OCI-LY1 (cell line): Measurements from ENCODE around the gene SNRNP35.
A peak's percentile ranks its signal among the peaks of the same experiment; 100 is the strongest.

Experiments used
- H2AFZ ChIP-seq: fragments of 200-600 bp; sonication (generic), shearing (Covaris generic); 2 replicates; pipeline ENCODE4 v1.6.0; 2014; ENCODE audit warnings: antibody characterized with exemption, mild to moderate bottlenecking, low read length
- H3F3A ChIP-seq: fragments of 200-600 bp; sonication (generic), shearing (Covaris generic); 2 replicates; pipeline ENCODE4 v1.6.0; 2014; ENCODE audit warnings: mild to moderate bottlenecking, antibody characterized with exemption, low read length, moderate library complexity; ENCODE audit not compliant: insufficient read depth
- H3K27ac ChIP-seq: fragments of 200-600 bp; sonication (generic); 2 replicates; pipeline ENCODE4 v1.5.1; 2014; ENCODE audit warnings: low read length, mixed run types, mild to moderate bottlenecking, low read depth; ENCODE audit not compliant: poor library complexity, severe bottlenecking
- H3K27me3 ChIP-seq: fragments of 200-600 bp; sonication (generic); 2 replicates; pipeline ENCODE4 v1.6.0; 2014; ENCODE audit warnings: antibody characterized with exemption, mild to moderate bottlenecking, low read length, moderate library complexity; ENCODE audit not compliant: insufficient read depth
- H3K36me3 ChIP-seq: fragments of 200-600 bp; sonication (generic); 2 replicates; pipeline ENCODE4 v1.6.1; 2014; ENCODE audit warnings: mild to moderate bottlenecking, antibody characterized with exemption, low read length, moderate library complexity, mixed read lengths; ENCODE audit not compliant: insufficient read depth
- H3K4me1 ChIP-seq: fragments of 200-600 bp; sonication (generic); 2 replicates; pipeline ENCODE4 v1.5.1; 2014; ENCODE audit warnings: mild to moderate bottlenecking, low read length, moderate library complexity; ENCODE audit not compliant: insufficient read depth, severe bottlenecking
- H3K4me2 ChIP-seq: fragments of 200-600 bp; sonication (generic), shearing (Covaris generic); 2 replicates; pipeline ENCODE4 v1.6.1; 2014; ENCODE audit warnings: low read length
- H3K4me3 ChIP-seq: fragments of 200-600 bp; sonication (generic); 2 replicates; pipeline ENCODE4 v1.5.1; 2014; ENCODE audit warnings: low read length, low read depth, mild to moderate bottlenecking, mixed read lengths; ENCODE audit not compliant: poor library complexity, severe bottlenecking
- H3K79me2 ChIP-seq: fragments of 200-600 bp; shearing (Covaris generic); 2 replicates; pipeline ENCODE4 v1.6.1; 2016; ENCODE audit warnings: mixed run types, low read length, mixed read lengths; ENCODE audit not compliant: insufficient read depth
- H3K9ac ChIP-seq: fragments of 200-600 bp; sonication (generic), shearing (Covaris generic); 2 replicates; pipeline ENCODE4 v1.6.1; 2014; ENCODE audit warnings: mild to moderate bottlenecking, low read length, mixed read lengths
- H3K9me2 ChIP-seq: fragments of 200-600 bp; sonication (generic), shearing (Covaris generic); 2 replicates; pipeline ENCODE4 v1.6.1; 2014; ENCODE audit warnings: low read depth, mild to moderate bottlenecking, low read length, mixed read lengths
- H3K9me3 ChIP-seq: fragments of 200-600 bp; shearing (Covaris generic); 2 replicates; pipeline ENCODE4 v1.6.1; 2014; ENCODE audit warnings: low read length, mixed read lengths
- H4K20me1 ChIP-seq: fragments of 200-600 bp; sonication (generic), shearing (Covaris generic); 2 replicates; pipeline ENCODE4 v1.6.0; 2016; ENCODE audit warnings: mild to moderate bottlenecking, low read length; ENCODE audit not compliant: insufficient read depth
- CTCF ChIP-seq: fragments of 200-600 bp; sonication (generic), shearing (Covaris generic); IDR thresholded peaks from 2 replicates; pipeline ENCODE4 v1.5.1; 2017; ENCODE audit warnings: mild to moderate bottlenecking, antibody characterized with exemption, low read length, moderate library complexity, mixed read lengths
- EZH2 ChIP-seq: fragments of 200-600 bp; sonication (generic), shearing (Covaris generic); IDR thresholded peaks from 2 replicates; pipeline ENCODE4 v1.8.0; 2017; ENCODE audit warnings: borderline replicate concordance, mixed run types, mild to moderate bottlenecking, antibody characterized with exemption, low read length, moderate library complexity, mixed read lengths

SNRNP35 gene

GRCh38 chr12:123471374-123472068 lies 13.6 kb downstream of the SNRNP35 start:
- peaks cover 17% of the 10 kb centered on the region; the same call in 1 of the 2 replicates for H3K36me3 ChIP-seq
- H3K27me3 ChIP-seq: no peaks in the 10 kb centered on the region
- H3F3A ChIP-seq: no peaks in the 10 kb centered on the region
- no peaks in the 10 kb centered on the region for H4K20me1 ChIP-seq
- H3K9ac ChIP-seq: no peak overlapping the region
- H3K4me2 ChIP-seq: no peak overlapping the region
- no peak overlapping the region for H2AFZ ChIP-seq
- no peak overlapping the region for H3K4me3 ChIP-seq
- H3K27ac ChIP-seq: no peak overlapping the region
- no peaks in the 10 kb centered on the region for H3K9me2 ChIP-seq
- H3K4me1 ChIP-seq: peaks cover 45% of the 10 kb centered on the region
- H3K9me3 ChIP-seq: no peaks in the 10 kb centered on the region
- no peaks in the 10 kb centered on the region for H3K79me2 ChIP-seq
- no peak for TF ChIP-seq EZH2
- TF ChIP-seq CTCF: no peak

- H3K36me3 ChIP-seq: peaks cover 14% of the 10 kb centered on the region; the same call in 1 of the 2 replicates
- no peaks in the 10 kb centered on the region for H3K9me2 ChIP-seq
- no peaks in the 10 kb centered on the region for H4K20me1 ChIP-seq
- H3K4me2 ChIP-seq: no peak overlapping the region
- no peaks in the 10 kb centered on the region for H3K79me2 ChIP-seq
- H3K27ac ChIP-seq: no peak overlapping the region
- H3K4me1 ChIP-seq: peaks cover 54% of the 10 kb centered on the region
- no peak overlapping the region for H2AFZ ChIP-seq
- no peak overlapping the region for H3K9ac ChIP-seq
- H3K27me3 ChIP-seq: no peaks in the 10 kb centered on the region
- peaks cover 5% of the 10 kb centered on the region; the same call in 1 of the 2 replicates for H3F3A ChIP-seq
- H3K4me3 ChIP-seq: no peak overlapping the region
- H3K9me3 ChIP-seq: no peaks in the 10 kb centered on the region
- no peak for TF ChIP-seq EZH2
- TF ChIP-seq CTCF: no peak
Observed at GRCh38 chr12:123472438-123472849, 14.5 kb downstream of the SNRNP35 start.

DNA sequence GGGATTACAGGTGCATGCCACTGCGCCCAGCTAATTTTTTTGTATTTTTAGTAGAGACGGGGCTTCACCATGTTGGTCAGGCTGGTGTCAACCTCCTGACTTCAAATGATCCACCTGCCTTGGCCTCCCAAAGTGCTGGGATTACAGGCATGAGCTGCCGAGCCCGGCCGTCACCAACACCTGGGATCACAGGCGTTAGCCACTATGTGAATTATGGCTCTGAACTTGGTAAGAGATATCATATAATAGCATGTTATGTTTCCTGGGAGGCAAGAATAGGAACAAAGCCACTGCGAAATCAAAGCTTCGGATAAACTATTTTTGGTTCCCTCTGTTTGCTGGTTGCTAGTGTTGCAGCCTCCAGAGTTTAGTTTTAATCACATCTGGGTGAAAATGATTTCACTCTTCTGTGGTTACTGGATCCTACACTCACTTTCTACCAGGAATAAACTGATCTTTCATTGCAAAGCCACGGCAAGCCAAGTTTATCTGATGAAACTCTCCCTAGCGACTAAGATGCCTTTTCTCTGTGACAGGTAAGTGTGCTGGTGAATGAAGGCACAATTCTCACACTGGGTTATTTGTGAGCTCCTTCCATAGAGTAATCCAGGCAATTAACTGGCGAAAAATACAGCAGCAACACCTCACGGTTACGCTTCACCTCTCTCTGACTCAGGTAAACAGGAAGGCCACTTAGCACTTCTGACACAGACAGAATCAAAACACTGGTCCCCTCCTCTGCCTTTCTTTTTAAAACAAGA lies 16.7 kb downstream of the SNRNP35 start:
- Histone ChIP-seq H2AFZ (no peak overlapping the region), H3K4me1 (peaks cover 59% of the 10 kb centered on the region), H3K79me2 (no peaks in the 10 kb centered on the region), H3F3A (peaks cover 5% of the 10 kb centered on the region; the same call in 1 of the 2 replicates), H3K4me2 (peak overlapping the region; percentile 69), H3K9me3 (no peaks in the 10 kb centered on the region), H4K20me1 (no peaks in the 10 kb centered on the region), H3K27ac (peak overlapping the region; percentile 93), H3K4me3 (peak overlapping the region; percentile 45), H3K9me2 (no peaks in the 10 kb centered on the region), H3K9ac (peak overlapping the region; percentile 37), H3K36me3 (peaks cover 14% of the 10 kb centered on the region; the same call in 1 of the 2 replicates), H3K27me3 (no peaks in the 10 kb centered on the region)
- no peak for TF ChIP-seq EZH2
- TF ChIP-seq CTCF: no peak
